ENCODE measurements around the gene MMS19. TPM values are rescaled to one million over a fixed set of nuclear protein-coding genes. Genes with fewer than 3 reads are reported as not detected.

The MMS19 gene, protein sequence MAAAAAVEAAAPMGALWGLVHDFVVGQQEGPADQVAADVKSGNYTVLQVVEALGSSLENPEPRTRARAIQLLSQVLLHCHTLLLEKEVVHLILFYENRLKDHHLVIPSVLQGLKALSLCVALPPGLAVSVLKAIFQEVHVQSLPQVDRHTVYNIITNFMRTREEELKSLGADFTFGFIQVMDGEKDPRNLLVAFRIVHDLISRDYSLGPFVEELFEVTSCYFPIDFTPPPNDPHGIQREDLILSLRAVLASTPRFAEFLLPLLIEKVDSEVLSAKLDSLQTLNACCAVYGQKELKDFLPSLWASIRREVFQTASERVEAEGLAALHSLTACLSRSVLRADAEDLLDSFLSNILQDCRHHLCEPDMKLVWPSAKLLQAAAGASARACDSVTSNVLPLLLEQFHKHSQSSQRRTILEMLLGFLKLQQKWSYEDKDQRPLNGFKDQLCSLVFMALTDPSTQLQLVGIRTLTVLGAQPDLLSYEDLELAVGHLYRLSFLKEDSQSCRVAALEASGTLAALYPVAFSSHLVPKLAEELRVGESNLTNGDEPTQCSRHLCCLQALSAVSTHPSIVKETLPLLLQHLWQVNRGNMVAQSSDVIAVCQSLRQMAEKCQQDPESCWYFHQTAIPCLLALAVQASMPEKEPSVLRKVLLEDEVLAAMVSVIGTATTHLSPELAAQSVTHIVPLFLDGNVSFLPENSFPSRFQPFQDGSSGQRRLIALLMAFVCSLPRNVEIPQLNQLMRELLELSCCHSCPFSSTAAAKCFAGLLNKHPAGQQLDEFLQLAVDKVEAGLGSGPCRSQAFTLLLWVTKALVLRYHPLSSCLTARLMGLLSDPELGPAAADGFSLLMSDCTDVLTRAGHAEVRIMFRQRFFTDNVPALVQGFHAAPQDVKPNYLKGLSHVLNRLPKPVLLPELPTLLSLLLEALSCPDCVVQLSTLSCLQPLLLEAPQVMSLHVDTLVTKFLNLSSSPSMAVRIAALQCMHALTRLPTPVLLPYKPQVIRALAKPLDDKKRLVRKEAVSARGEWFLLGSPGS
- total RNA-seq, result 149 and 168 TPM in 2 replicates
- 86.0 TPM for polyA plus RNA-seq (2012)

DNA sequence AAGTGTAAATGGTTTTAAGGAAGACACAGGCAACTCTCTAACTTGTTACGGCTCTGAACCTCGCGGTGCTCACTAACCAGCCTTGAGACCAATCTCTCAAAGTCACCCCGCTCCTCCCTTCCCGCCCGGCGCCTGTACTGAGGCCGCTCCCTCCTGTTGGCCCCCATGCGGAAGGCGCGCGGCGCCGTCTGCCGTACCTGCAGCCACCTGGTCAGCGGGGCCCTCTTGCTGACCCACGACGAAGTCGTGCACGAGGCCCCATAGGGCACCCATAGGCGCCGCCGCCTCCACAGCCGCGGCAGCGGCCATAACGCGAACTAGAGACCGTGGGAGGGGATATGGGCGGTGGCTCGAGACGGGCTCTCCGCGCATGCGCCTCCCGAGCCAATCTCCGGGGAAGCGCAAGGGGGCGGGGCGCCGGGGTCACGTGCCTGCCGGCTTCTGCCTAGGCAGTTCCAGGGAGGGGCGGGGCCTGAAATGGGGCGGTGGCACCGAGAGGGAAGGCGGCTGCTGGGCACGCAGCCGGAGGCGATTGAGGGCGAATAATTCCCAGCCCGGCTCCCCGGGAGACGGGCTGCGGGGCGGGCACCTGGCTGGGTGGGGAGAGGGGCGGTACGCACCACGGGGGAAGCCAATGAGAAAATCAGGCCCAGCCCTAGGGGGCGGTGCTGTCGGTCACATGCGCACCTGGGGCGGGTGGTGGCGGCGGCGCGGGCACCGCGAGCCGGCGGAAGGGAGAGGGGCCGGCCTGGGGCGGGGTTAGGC, at the start of gene MMS19:
Gene MMS19 (minus strand): TSS at position 347 of the 765 bp plus-strand sequence. CDS start 38 bp downstream, at position 309.
- peak; percentile 99 for DNase-seq (ENCODE audit: low read depth)

DNA sequence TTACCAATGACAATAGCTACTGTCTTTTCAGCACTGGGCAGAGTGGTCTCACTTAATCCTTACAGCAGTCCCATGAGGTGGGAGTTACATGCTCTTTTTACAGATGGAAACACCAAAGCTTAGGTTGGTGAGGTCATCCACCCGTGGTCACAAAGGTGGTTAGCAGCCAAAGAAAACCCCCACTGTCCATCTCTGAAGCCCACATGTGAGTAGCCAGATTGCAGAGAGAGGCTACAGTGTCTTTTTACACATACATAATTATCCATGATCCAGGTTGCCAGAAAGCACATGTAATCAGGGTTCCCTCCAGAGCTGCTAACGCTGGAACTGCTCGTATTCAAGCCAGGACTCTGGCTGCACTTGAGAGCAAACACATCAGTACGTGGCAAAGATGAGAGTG, 49.7 kb upstream of the MMS19 start:
- DNase-seq (ENCODE audit: low read depth), result peak; percentile 32

DNA sequence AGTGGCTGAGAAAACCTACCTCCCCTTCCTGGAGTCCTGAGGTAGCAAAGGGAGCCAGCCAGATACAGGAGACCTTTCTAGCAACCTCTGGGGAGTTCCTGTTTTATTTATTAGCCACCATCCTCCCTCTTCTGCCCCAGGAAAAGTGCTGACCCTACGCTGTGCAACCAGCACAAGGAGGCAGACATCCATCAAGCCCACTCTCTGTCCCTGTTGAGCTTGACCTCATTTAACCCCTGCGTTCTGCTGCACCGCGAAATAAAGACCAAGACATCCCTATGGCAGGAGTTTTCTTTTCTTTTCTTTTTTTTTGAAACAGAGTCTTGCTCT, 49.0 kb upstream of the MMS19 start:
- no peak for DNase-seq (ENCODE audit: low read depth)

DNA sequence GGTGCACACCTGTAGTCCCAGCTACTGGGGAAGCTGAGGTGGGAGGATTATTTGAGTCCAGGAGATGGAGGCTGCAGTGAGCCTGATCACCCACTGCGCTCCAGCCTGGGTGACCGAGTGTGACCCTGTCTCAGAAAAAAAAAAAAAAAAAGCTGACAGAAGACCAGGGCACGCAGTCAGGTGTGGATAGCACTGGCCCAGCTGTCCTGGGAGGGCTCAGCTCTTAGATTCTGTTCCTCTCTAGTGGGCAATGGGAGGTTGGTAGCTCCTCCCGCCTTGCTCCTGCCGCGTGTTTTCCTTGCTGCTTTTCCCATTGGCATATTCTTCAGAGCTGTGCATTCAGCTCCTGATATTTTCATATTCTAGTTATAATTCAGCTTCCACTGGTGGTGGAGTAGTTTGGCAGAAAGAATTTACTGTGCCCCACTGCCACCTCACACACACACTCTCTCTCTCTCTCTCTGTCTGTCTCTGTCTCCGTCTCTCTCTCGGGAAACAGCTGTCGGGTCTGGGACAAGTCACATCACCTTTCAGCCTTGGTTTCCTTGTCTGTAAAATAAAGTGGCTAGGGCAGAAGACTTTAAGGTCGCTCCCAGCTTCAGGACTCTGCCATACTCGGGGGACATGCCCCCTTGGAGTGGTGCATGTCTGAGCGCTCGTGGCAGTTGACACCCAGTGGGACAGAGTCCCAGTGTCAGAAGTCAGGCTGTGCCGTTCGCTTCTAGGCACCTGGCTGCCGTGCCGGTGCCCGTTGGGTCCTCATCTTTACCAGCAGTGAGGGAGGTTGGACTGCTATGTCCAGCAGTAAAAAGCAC, 48.4 kb upstream of the MMS19 start:
- DNase-seq (ENCODE audit: low read depth), result peak; percentile 74

DNA sequence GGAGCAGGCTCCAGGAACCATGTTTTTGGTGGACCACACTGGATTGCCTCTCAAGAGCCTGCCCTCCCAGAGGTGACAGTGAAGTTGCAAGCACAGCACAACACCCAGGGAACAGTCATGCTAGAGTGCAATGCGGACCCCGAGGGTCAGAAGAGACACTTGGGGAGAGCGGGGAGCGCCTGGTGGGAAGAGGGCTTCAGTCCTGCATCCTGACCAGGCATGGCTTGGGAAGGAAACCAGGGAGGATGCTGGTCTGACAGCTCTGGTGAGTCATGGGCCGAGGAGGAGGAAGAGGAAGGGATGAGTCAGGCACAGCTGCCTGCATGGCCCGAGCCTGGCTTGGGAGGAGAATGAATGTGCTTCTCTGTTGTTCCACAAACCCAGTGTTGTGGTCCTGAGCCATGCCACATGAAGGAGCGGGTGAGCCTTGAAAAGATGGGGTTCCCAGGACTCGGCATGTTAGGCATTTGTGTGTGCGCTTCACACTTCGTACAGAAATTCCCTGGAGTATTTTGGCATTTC, 44.9 kb upstream of the MMS19 start:
- peak; percentile 99 for DNase-seq (ENCODE audit: low read depth)

DNA sequence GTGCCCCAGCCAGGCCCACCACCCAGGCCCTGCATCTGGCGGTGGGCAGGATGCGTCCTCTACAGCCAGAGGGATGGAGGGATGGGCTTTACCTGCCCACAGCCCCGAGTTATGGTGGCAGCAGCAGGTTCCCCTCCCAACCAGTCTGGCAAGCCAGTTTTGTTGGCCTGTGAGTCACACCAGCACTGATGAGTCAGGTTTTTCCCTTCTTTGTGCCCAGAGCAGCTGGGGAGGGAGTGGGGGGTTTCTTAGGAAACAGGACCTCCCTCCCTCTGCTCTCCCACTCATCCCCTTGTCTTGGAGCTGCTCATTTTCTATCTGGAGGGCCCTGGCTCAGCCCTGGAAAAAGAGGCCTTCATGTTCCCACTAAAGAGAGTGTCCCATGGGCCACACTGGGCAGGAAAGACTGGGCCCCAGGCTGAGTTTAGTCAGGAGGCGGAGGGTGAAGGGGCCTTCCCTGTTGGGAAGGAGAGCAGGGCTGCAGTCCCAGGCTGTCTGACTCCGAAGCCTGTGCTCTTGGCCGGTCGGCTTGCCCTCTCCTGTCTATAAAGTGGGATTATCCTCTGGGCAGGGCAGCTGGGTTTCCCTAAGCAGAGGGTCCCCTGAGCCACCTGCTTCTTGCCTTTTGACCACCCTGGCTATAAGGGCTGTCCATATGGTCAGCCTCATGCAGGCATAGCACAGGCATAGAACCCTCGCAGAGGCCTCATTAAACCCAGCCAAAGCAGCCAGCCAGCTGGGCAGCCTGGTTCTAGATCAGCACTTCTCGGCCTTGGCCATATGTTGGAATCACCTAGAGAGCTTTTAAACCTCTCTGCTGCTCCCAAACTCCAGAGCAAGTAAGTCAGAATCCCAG, 44.2 kb upstream of the MMS19 start:
- DNase-seq (ENCODE audit: low read depth), result peak; percentile 95

DNA sequence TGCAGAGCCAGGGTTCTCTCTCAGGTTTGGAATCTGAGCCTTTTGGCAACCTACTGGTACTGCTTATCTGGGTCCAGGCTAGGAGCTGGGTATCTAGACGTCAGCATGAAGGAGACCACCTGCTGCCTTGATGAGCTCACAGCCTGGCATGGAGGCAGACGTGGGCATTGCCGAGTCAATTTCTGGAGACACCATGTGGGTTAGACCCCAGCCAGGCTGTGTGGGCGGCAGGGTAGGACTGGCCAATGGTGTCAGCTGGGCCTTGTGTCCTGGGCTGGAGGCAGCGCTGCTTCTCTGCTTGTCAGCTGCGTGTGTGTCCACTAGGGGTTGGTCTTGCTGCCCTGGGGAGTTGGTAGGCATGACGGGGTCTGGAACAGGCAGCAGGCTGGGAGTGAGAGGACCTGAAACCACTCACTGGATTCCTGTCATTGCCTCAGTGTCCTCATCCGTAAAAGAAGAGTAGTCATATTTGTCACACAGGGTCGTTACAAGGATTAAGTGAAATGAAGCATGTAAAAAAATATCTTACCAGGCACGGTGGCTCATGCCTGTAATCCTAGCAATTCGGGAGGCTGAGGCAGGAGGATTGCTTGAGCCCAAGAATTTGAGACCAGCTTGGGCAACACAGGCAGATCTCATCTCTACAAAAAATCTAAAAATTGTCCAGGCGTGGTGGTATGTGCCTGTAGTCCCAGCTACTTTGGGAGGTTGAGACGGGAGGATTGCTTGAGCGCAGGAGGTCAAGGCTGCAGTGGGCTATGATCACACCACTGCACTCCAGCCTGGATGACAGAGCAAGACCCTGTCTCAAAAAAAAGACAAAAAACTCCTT, 42.7 kb upstream of the MMS19 start:
- DNase-seq (ENCODE audit: low read depth), result peak; percentile 81

DNA sequence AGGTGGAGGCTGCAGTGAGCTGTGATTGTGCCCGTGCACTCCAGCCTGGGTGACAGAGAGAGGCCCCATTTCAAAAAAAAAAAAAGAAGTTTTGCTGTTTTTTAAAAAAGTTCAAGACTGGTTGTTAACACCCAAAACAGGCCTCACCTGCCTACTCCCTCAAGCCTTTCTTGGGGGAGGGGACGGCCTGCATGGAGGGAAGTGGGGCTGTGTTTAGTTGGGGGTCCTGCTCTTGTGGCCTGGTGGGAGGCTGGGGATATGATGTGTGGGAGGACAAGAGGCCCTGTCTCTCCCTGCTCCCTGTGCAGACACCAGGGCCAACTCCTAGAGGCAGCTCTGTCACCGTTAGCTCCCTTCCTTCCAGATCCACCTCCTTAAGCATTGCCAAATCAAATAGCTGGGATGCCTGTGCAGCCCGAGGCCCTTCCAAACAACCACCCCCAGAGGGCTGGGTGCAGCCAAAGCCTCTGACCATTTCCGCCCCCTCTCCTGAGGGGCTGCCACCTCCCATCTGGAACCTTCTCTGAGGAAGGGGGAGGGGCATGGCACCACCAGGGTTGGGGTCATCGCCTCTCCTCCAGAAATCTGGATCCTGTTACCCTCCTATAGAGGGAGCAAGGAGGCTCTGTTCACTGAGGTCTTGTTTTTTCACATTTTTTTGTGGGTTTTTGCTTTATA, 41.4 kb upstream of the MMS19 start:
- DNase-seq (ENCODE audit: low read depth), result no peak

DNA sequence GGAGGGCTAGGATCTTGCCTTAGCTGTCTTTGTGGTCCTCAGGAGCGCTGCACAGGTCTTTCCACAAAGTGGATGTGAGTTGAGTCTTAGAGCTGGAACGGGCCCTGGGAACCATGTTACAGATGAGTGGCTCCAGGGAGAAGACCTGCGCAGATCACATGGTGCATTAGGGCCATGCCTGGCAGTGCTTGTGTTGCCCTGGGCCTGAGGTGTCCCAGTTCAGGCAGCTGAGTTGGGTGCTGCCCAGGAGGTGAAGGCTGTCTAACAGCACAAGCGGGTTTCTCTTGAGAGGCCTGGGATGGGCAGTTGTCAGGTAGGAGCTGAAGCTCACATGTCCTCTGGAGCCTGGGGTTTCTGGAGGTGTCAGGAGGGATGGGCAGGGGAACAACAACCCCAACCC, 40.6 kb upstream of the MMS19 start:
- no peak for DNase-seq (ENCODE audit: low read depth)

DNA sequence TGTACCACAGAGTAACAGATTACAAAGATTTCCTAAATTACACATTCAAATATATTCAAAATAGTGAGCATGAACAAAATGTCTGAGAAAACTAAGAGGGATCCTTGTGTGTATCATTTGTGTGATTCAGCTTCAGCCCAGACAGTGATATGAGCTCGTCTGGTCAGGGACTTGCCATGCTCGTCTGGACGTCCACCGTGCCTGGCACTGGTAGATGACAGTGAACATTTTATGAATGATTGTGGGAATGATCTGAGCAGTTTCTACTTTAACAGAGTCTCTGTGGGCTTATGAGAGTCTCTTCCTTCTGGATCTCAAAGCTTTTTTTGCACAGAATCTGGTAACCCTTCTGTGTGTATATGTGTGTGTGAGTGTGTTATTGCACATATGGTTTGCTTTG, 40.2 kb upstream of the MMS19 start:
- peak; percentile 57 for DNase-seq (ENCODE audit: low read depth)

DNA sequence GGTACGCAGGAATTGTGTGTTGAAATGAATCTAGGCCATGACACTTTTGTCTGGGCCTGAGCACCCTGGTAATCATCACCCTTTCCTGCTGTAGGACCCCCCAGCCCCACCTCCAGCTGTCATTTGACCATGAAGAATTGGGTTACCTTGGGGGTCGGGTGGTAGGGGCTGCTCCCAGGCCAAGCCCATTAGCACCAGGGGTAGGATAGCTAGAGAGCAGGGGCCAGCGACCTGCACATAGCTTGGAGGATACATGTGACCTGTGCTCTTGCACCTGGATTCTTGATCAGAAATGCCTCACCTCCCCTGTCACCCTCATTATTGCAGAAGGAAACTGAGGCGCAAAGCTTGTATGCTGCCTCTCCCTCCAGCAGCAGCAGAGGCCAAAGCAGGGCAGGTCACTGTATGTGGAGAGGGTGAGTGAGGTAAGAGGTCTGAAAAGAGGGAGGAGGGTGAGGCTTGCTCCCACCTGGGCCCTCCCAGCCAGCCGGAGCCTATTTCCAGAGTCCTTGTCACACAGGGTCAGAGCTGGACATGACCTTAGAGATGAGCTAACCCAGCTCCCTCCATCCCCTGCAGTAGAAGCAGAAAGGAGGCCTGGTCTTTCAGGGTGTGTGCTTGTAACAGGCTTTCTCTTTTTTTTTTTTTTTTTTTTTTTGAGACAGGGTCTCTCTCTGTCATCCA, 39.1 kb upstream of the MMS19 start:
- no peak for DNase-seq (ENCODE audit: low read depth)

DNA sequence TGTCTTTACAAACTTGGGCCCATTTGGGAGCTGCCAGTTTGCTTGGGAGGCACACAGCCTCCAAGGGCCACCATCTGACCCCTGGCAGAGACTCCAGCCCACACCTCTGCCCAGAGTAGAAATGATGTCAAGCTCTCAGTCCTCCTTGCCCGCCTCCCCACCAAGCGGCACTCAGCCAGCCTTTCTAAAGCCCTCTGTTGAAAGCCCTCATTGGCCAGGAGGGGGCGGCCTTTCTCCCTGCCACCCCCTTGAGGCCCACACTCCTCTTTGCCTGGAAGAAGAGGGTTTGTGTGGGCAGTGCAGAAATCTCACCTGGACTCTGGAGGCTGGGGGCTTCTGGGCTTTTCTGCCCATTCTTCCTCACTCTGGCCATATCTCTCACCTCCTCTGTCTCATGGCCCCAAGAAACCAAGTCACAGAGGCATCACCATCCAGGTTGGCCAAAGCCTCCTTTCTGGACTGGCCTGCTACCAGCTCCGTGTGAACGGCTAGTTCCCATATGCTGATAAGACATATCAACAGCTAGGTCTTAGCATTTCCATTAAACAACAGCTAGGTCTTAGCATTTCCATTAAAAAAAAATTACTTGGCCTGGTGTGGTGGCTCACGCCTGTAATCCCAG, 36.6 kb upstream of the MMS19 start:
- DNase-seq (ENCODE audit: low read depth), result no peak

DNA sequence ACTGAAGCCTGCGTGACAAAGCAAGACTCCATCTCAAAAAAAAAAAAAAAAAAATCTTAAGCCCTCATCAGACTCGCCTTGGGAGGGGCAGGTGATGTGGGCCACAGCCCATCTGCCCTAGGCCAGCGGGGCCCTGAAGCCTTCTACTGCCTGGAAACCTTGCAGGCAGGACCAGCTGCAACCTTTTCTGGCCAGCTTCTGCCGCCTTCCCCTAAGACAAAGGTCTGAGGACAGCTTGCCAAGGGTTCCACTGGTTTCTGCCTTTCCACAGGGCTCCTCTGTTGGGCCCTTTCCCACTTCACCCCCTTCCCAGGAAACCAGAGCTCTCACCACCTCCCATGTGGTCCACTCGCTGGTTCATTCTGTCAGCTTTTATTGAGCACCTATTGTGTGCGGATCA, 35.7 kb upstream of the MMS19 start:
- no peak for DNase-seq (ENCODE audit: low read depth)

DNA sequence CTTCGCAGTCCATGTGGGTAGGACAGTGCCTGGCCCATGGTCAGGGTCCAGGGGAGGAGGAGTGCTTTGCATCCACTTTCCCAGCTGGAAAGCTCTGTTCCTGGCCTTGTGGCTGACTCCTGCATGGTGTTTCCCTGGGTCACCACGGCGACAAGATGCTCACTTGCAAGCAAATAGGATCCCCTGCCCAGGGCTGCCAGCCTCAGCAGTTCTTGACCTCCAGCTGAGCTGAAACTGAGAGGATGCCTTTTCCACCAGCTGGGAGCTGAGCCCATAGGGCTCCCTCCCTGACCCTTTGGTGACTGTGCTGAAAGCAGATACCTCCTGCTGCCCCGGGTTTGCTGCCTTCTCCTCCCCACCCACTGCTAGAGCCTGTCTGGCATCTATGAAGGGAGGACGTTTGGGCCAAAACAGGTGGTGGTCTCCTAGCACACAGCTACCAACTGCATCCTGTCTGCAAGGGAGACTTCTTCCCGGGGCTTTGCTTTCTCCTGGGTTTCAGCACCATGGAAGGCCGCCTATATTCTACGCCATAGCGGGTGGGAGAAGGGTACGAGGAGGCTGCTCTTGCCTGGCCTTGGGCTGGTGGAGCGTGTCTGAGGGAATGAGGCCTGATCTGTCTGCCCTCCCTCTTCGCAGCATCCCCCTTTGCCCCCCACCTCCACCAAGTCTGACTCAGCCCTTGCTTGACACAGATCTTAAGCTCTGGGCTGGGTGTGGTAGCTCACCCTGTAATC, 34.9 kb upstream of the MMS19 start:
- DNase-seq (ENCODE audit: low read depth), result peak; percentile 80

DNA sequence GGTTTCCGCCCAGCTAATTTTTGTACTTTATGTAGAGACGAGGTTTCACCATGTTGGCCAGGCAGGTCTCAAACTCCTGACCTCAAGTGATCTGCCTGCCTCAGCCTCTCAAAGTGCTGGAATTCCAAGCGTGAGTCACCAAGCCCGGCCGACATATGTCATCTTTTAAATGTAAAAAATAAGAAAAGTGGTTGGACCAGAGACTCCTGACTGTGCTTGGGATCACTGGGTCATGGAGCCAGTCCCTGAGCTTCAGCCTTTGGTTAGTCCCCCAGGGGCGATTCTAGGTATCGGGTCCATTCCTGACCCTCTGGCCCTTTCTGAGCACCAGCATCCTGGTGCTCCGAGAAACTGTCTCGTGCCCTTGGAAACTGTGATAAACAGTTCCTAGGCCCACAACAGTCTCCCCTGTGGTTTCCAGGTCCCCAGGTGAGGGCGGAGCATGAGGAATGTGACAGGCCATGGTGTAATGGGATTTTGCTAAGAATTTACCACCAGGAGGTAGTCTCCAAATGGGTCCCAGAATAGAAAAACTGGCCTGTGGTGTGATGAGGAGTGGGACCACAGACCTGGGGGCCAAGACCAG, 33.3 kb upstream of the MMS19 start:
- DNase-seq (ENCODE audit: low read depth), result no peak

Measured in myocyte (in vitro differentiated cells).